ENCODE measurements around the gene KCNJ1.

DNA sequence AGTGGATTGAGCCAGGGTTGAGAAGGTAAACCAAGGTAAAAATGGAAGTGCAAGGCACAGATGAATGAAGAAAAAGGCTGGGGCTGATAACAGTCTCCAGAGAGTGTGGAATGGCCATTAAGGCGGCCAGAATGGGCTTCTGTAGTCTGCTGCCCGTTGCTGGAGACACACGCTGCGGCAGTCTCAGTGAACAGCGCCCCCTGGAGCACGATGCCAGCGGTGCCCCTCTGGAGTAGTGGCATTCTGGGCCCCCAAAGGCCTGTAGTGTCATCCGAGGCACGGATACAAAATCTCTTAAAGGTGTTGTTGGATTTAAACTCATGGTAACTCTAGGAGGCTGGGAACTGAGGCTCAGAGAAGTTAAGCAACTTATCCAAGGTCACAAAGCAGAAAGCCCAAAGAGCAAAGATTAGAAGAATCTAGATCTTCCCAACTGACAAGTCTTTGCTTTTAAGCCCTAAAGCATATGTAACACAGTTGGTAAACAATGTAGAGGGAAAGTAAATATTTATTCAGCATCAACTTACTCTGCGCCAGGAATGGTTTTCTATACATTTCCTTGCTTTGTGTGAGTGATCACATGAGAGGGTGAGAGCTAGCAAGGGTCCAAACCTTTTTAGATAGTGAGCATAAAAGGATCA lies 18.2 kb downstream of the KCNJ1 start:
- TF ChIP-seq HDGF (IDR thresholded peaks at IDR 0.05) (no peak), SMC3 (conservative IDR thresholded peaks at IDR 0.05; ENCODE audit: insufficient read depth, low read depth, low read length) (no peak), CBX3 (IDR thresholded peaks at IDR 0.05; ENCODE audit: borderline replicate concordance in 1 of 2, low read length in 2 of 2) (no peak), KDM1A (IDR thresholded peaks at IDR 0.05) (no peak)
